GM13976 (cell line): ENCODE measurements around the gene MEN1.
A peak's percentile ranks its signal among the peaks of the same experiment; 100 is the strongest.

Source experiments
- DNase-seq: peaks from one replicate; pipeline ENCODE4 v3.0.0; 2012; ENCODE audit warnings: low spot score
- CTCF ChIP-seq: IDR thresholded peaks from 2 replicates; pipeline ENCODE4 v1.5.1; 2012; ENCODE audit warnings: borderline replicate concordance, mild to moderate bottlenecking; ENCODE audit not compliant: insufficient read depth; ENCODE audit errors: extremely low read depth, missing control alignments, control extremely low read depth
- in situ Hi-C: fragments of 300-500 bp; cut with MboI; formaldehyde crosslinking; loops from one replicate; pipeline ENCODE4 v1.12.0; 2022; ENCODE audit warnings: low sequenced_read_pairs, mixed read lengths, inconsistent platforms; ENCODE audit not compliant: unreplicated experiment

Gene MEN1

GRCh38 chr11:64762674-64763525 is 47.5 kb downstream of the MEN1 start:
- in situ Hi-C loops: no loop called here
- TF ChIP-seq CTCF: no peak
- DNase-seq: peak; percentile 22

- TF ChIP-seq CTCF: no peak
- peak; percentile 38 for DNase-seq
- in situ Hi-C loops: no loop called here
Measured at GRCh38 chr11:64762277-64762673, 48.1 kb downstream of the MEN1 start.

- DNase-seq: peak; percentile 34
- no peak for TF ChIP-seq CTCF
- in situ Hi-C loops: no loop called here
Measured at GRCh38 chr11:64760759-64761420, 49.5 kb downstream of the MEN1 start.

GRCh38 chr11:64759722-64760719 is 50.3 kb downstream of the MEN1 start, which contains the start of gene PYGM:
TSS of gene PYGM (minus strand) at chr11:64759974. CDS start at chr11:64759898, 76 bp downstream.
- DNase-seq: no peak
- in situ Hi-C loops: no loop called here
- TF ChIP-seq CTCF: no peak

GRCh38 chr11:64759131-64759721 is 51.1 kb downstream of the MEN1 start:
- DNase-seq: no peak
- in situ Hi-C loops: no loop called here
- TF ChIP-seq CTCF: no peak
